Measurements from ENCODE around the gene LRRC8A. TPM values are rescaled to one million over a fixed set of nuclear protein-coding genes. Genes with fewer than 3 reads are reported as not detected.

The LRRC8A gene
- total and polyA plus RNA-seq, 2 of the 8 experiments (the other 6 are each of a cell fraction or from before 2014, with no cell fraction given): 103 to 111 TPM

GRCh38 chr9:128929560-128929959 lies 47.6 kb downstream of the LRRC8A start (continued):
- TF ChIP-seq CHD7 (IDR thresholded peaks at IDR 0.05; ENCODE audit: insufficient replicate concordance, low read length) (no peak), SRF (IDR thresholded peaks at IDR 0.05; ENCODE audit: low read depth, low read length) (no peak), CEBPB (IDR thresholded peaks at IDR 0.05; ENCODE audit: low read depth, low read length) (no peak), BACH1 (IDR thresholded peaks at IDR 0.05; ENCODE audit: low read length) (no peak), CREB1 (IDR thresholded peaks at IDR 0.05) (no peak), TBP (IDR thresholded peaks at IDR 0.05; ENCODE audit: low read depth, low read length) (no peak), SUZ12 (IDR thresholded peaks at IDR 0.05; ENCODE audit: low read length) (no peak)
